ENCODE data around the gene WDR77.

DNA sequence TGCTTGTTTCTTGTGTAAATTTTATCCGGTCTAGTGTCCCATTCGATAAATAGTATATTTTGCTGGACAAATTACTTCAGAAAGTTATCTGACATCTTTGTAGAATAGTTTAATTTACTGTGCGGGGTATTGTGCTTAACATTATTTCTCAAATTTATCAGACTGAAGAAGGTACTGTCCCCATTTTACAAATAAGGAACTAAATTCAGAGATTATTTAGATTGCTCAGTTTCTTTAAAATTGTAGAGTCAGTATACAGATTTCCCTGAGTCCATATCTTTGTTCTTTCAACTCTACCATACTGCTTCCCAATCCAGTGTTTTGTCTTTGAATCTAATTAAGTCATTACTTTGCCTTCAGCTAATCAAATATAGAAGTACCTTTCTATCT is 6.6 kb upstream of the WDR77 start:
- no peak for TF ChIP-seq POLR2A (IDR thresholded peaks at IDR 0.05; ENCODE audit: borderline replicate concordance, extremely low read depth, insufficient read depth, insufficient read length)
- TF ChIP-seq, protein P1, sequence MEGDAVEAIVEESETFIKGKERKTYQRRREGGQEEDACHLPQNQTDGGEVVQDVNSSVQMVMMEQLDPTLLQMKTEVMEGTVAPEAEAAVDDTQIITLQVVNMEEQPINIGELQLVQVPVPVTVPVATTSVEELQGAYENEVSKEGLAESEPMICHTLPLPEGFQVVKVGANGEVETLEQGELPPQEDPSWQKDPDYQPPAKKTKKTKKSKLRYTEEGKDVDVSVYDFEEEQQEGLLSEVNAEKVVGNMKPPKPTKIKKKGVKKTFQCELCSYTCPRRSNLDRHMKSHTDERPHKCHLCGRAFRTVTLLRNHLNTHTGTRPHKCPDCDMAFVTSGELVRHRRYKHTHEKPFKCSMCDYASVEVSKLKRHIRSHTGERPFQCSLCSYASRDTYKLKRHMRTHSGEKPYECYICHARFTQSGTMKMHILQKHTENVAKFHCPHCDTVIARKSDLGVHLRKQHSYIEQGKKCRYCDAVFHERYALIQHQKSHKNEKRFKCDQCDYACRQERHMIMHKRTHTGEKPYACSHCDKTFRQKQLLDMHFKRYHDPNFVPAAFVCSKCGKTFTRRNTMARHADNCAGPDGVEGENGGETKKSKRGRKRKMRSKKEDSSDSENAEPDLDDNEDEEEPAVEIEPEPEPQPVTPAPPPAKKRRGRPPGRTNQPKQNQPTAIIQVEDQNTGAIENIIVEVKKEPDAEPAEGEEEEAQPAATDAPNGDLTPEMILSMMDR (IDR thresholded peaks at IDR 0.05 in 2 of 3, conservative IDR thresholded peaks at IDR 0.05 in 1 of 3; ENCODE audit: borderline replicate concordance in 1 of 3, insufficient read depth in 1 of 3, low read depth in 2 of 3, low read length in 2 of 3): no peak
- TF ChIP-seq, protein P2, sequence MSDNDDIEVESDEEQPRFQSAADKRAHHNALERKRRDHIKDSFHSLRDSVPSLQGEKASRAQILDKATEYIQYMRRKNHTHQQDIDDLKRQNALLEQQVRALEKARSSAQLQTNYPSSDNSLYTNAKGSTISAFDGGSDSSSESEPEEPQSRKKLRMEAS (IDR thresholded peaks at IDR 0.05): no peak
